ENCODE data around the gene CPNE5.

DNA sequence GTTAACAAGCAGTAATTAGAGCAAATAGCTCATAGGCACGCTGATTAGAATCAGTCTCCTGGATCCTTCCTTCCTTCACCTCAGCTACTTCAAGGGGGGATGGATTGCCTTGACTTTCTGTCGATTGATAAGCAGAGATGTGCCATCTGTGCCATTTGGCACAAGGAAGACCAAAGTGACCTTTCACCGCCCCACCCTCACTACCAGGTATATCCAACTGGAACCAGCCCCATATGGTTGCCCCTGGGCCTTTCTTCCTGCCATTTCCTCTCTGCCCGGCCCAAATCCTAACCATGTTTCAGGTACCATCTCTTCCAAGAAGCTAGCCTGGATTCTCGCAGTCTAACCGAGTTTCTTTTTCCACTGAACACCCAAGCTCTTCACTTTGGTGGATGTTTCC is 8.7 kb upstream of the CPNE5 start:
- no peak for TF ChIP-seq CTCF (IDR thresholded peaks at IDR 0.05 in 8 of 11, conservative IDR thresholded peaks at IDR 0.05 in 3 of 11)
- no peak for TF ChIP-seq POLR2AphosphoS5 (IDR thresholded peaks at IDR 0.05)

Data from spleen (tissue), 7 donors.